Panc1 (cell line): ENCODE data around the gene CCR5AS.

Experiments used
- ATAC-seq: fragments of 200-7000 bp; cut with Tn5 transposase; 2 replicates; pipeline ENCODE4 v1.9.1; 2020; ENCODE audit warnings: mild to moderate bottlenecking, moderate library complexity
- BruUV-seq: library from RNA; stranded (reverse); fragments of 400-500 nt; replicated peaks from 2 replicates; lab custom pipeline; 2021; lab: Mats Ljungman, UMichigan
- CTCF ChIA-PET: fragments of 300-600 bp; sonication (Branson Sonifier 250); formaldehyde crosslinking; loops from one replicate; lab custom pipeline; 2022; ENCODE audit warnings: antibody characterized with exemption; lab: Charles Lee
- POLR2A ChIA-PET: fragments of 300-600 bp; sonication (Branson Sonifier 250); formaldehyde crosslinking; loops from one replicate; lab custom pipeline; 2022; ENCODE audit warnings: antibody characterized with exemption; lab: Charles Lee
- DNase-seq: peaks from one replicate; pipeline ENCODE4 v3.0.0-alpha.2; 2010; ENCODE audit warnings: low read depth, low spot score
- H3K27ac ChIP-seq: 2 replicates; pipeline ENCODE4 v1.5.1; 2011; ENCODE audit warnings: mild to moderate bottlenecking, low read length, inconsistent platforms
- H3K27me3 ChIP-seq: fragments of 200-500 bp; sonication (Bioruptor generic); 2 replicates; pipeline ENCODE4 v1.6.0; 2014; ENCODE audit warnings: low read length, inconsistent platforms; ENCODE audit not compliant: control insufficient read depth, insufficient read depth
- H3K36me3 ChIP-seq: fragments of 200-500 bp; sonication (Bioruptor generic); 2 replicates; pipeline ENCODE4 v1.5.1; 2014; ENCODE audit warnings: inconsistent platforms, mild to moderate bottlenecking, low read length, moderate library complexity; ENCODE audit not compliant: control insufficient read depth, insufficient read depth
- H3K4me1 ChIP-seq: 2 replicates; pipeline ENCODE4 v1.5.1; 2011; ENCODE audit warnings: inconsistent platforms, mild to moderate bottlenecking, low read length, moderate library complexity; ENCODE audit not compliant: control insufficient read depth, insufficient read depth
- H3K4me3 ChIP-seq, 2 experiments: 2 replicates each; pipeline ENCODE4 v1.5.1; 2011 to 2012; ENCODE audit warnings: low read depth in 2 of 2, low read length in 2 of 2, mild to moderate bottlenecking in 2 of 2, inconsistent platforms in 1 of 2, moderate library complexity in 1 of 2
- H3K9me3 ChIP-seq: fragments of 200-500 bp; sonication (Bioruptor generic); 2 replicates; pipeline ENCODE4 v1.5.1; 2014; ENCODE audit warnings: low read depth, mild to moderate bottlenecking, inconsistent platforms, low read length, moderate library complexity; ENCODE audit not compliant: control insufficient read depth, insufficient read depth
- POLR2AphosphoS5 ChIP-seq: IDR thresholded peaks from 2 replicates; pipeline ENCODE4 v1.6.1; 2012; ENCODE audit warnings: mild to moderate bottlenecking, low read depth, low read length, moderate library complexity
- SIN3A ChIP-seq: IDR thresholded peaks from 2 replicates; pipeline ENCODE4 v1.6.1; 2012; ENCODE audit warnings: low read depth, mild to moderate bottlenecking, low read length, moderate library complexity, borderline replicate concordance; ENCODE audit not compliant: insufficient read depth
- TCF7L2 ChIP-seq: IDR thresholded peaks from 2 replicates; pipeline ENCODE4 v1.6.1; 2011; ENCODE audit warnings: mild to moderate bottlenecking, low read depth, low read length, inconsistent platforms
- in situ Hi-C: cut with HindIII; loops from 2 replicates; pipeline ENCODE4 v1.10.0; 2016; ENCODE audit warnings: low sequenced_read_pairs, low pct_unique_long_range_greater_than_20kb
- intact Hi-C: fragments of 100-400 bp; cut with micrococcal nuclease; formaldehyde crosslinking; loops from one replicate; pipeline ENCODE4 v1.10.0; 2022; ENCODE audit not compliant: unreplicated experiment
- TF ChIP-seq, protein P1 (sequence below), 2 experiments: IDR thresholded peaks; 2 replicates each; pipeline ENCODE4 v1.6.1; 2011 to 2012; ENCODE audit warnings: low read depth in 2 of 2, control low read depth in 1 of 2, low read length in 1 of 2, mild to moderate bottlenecking in 1 of 2, moderate library complexity in 1 of 2; ENCODE audit not compliant: insufficient read depth in 1 of 2
- TF ChIP-seq, protein P2 (sequence below): fragments of 450-650 bp; IDR thresholded peaks from 2 replicates; pipeline ENCODE4 v1.5.1; 2017; ENCODE audit warnings: mild to moderate bottlenecking

Gene CCR5AS

DNA sequence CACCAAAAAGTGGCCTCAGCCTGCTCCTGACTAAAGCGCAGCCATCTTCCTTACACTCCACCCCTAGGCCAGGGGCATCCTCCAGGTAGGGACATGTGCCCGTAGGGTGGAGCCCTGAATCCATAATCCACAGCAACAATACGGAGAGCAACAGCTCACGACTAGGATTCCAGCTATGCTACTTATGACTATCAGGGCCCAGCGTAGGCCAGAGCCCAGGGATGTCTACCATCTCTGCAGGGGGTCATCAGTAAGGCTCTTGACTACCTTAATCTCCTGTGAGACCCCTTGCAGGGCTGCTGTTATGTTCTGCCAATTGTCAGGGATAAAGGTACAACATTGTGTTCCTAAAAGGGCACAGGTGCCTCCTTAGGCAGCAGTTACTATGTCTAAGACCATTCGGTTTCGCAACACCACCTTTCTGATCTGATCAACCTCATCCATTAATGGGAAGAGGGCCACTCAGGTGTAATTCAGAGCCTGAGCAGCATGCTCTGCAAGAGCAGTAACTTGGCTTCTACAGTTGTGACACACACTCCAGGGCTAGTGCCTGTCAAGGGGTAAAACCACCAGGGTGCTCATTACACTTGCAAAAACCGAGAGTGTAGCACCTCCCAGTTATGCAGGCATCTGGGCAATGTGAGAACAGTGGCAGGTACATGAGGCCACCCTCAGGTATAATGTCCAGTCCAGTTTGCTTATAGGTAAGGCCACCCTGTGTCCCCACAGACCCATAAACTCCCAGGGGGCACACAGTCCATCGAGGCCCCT is 11.2 kb upstream of the CCR5AS start:
- in situ Hi-C loops (no loop called here), intact Hi-C loops (no loop called here)
- Histone ChIP-seq H3K27ac (no peak overlapping the region), H3K4me1 (no peaks in the 10 kb centered on the region), H3K36me3 (no peaks in the 10 kb centered on the region), H3K27me3 (no peaks in the 10 kb centered on the region), H3K4me3 (no peak overlapping the region), H3K9me3 (no peaks in the 10 kb centered on the region)
- BruUV-seq: no TSS peak
- no peak for DNase-seq
- TF ChIP-seq, protein P1, sequence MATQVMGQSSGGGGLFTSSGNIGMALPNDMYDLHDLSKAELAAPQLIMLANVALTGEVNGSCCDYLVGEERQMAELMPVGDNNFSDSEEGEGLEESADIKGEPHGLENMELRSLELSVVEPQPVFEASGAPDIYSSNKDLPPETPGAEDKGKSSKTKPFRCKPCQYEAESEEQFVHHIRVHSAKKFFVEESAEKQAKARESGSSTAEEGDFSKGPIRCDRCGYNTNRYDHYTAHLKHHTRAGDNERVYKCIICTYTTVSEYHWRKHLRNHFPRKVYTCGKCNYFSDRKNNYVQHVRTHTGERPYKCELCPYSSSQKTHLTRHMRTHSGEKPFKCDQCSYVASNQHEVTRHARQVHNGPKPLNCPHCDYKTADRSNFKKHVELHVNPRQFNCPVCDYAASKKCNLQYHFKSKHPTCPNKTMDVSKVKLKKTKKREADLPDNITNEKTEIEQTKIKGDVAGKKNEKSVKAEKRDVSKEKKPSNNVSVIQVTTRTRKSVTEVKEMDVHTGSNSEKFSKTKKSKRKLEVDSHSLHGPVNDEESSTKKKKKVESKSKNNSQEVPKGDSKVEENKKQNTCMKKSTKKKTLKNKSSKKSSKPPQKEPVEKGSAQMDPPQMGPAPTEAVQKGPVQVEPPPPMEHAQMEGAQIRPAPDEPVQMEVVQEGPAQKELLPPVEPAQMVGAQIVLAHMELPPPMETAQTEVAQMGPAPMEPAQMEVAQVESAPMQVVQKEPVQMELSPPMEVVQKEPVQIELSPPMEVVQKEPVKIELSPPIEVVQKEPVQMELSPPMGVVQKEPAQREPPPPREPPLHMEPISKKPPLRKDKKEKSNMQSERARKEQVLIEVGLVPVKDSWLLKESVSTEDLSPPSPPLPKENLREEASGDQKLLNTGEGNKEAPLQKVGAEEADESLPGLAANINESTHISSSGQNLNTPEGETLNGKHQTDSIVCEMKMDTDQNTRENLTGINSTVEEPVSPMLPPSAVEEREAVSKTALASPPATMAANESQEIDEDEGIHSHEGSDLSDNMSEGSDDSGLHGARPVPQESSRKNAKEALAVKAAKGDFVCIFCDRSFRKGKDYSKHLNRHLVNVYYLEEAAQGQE (IDR thresholded peaks at IDR 0.05; ENCODE audit: insufficient read depth in 1 of 2, low read depth in 2 of 2, low read length in 1 of 2): no peak
- TF ChIP-seq SIN3A (no peak), TCF7L2 (no peak), POLR2AphosphoS5 (no peak)
- TF ChIP-seq, protein P2, sequence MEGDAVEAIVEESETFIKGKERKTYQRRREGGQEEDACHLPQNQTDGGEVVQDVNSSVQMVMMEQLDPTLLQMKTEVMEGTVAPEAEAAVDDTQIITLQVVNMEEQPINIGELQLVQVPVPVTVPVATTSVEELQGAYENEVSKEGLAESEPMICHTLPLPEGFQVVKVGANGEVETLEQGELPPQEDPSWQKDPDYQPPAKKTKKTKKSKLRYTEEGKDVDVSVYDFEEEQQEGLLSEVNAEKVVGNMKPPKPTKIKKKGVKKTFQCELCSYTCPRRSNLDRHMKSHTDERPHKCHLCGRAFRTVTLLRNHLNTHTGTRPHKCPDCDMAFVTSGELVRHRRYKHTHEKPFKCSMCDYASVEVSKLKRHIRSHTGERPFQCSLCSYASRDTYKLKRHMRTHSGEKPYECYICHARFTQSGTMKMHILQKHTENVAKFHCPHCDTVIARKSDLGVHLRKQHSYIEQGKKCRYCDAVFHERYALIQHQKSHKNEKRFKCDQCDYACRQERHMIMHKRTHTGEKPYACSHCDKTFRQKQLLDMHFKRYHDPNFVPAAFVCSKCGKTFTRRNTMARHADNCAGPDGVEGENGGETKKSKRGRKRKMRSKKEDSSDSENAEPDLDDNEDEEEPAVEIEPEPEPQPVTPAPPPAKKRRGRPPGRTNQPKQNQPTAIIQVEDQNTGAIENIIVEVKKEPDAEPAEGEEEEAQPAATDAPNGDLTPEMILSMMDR: no peak
- ChIA-PET POLR2A (no interaction called here), CTCF (no interaction called here)
- no peak for ATAC-seq

DNA sequence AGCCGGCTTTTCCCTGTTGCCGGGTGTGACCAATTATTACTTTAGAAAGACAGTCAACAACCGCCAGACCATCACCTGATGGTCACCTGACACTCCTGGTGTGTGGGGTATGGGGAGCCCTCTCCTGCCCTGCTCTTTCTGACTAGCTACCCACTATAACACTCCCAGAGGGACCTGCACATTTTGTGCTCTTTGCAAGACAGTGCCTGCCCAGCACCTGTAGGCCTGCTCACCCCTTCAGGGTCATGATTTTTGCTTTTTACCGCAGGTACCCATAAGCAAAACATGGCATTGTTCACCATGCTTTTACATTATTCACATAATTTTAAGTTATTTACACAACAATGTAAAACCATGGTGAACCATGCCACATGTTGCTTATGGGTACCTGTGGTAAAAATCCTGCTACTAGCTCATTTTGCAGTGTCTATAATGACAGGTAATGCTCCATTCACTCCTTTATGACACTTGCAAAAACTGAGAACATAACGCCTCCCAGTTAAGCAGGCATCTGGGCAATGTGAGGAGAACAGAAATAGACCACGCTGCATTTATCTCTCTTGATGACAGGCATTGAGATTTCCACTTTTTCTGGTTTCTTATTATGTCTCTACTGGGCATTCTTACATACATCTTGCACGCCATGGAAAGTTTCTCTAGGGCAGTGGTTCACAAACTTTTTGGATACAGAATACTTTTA is 10.1 kb upstream of the CCR5AS start:
- ATAC-seq (no peak), DNase-seq (no peak)
- TF ChIP-seq, protein P1 (IDR thresholded peaks at IDR 0.05; ENCODE audit: insufficient read depth in 1 of 2, low read depth in 2 of 2, low read length in 1 of 2): no peak
- no peak for TF ChIP-seq POLR2AphosphoS5
- no peak for TF ChIP-seq TCF7L2
- TF ChIP-seq SIN3A: no peak
- POLR2A ChIA-PET: no interaction called here
- Histone ChIP-seq H3K9me3 (no peaks in the 10 kb centered on the region), H3K27me3 (no peaks in the 10 kb centered on the region), H3K4me1 (no peaks in the 10 kb centered on the region), H3K27ac (no peak overlapping the region), H3K36me3 (no peaks in the 10 kb centered on the region), H3K4me3 (no peak overlapping the region)
- no TSS peak for BruUV-seq
- intact Hi-C loops (no loop called here), in situ Hi-C loops (no loop called here)
- CTCF ChIA-PET: no interaction called here
